Upper lobe of left lung (tissue), 4 donors: ENCODE measurements around the gene COL23A1.

Experiments used
- POLR2A ChIP-seq, 4 donors: fragments of 450-650 bp; IDR thresholded peaks; one replicate each; pipeline ENCODE4 v1.5.1; 2016 to 2017; ENCODE audit warnings: antibody characterized with exemption in 4 of 4, mild to moderate bottlenecking in 2 of 4
- POLR2AphosphoS5 ChIP-seq, 2 donors: sonication (generic); formaldehyde crosslinking; IDR thresholded peaks; one replicate each; pipeline ENCODE4 v1.5.1; 2017; ENCODE audit warnings: antibody characterized with exemption in 2 of 2

- TF ChIP-seq POLR2AphosphoS5 (IDR thresholded peaks at IDR 0.05) (no peak), POLR2A (IDR thresholded peaks at IDR 0.05) (no peak)
Observed at GRCh38 chr5:178209334-178210072, 380.7 kb downstream of the COL23A1 start.
